Keratinocyte (primary cell): ENCODE results near the gene TRIM67. TPM values are rescaled to one million over a fixed set of nuclear protein-coding genes. Genes with fewer than 3 reads are reported as not detected.

Experiments
- DNase-seq: peaks from one replicate; pipeline ENCODE4 v3.0.0-alpha.2; 2011; ENCODE audit warnings: low read depth, missing footprints, low spot score
- FAIRE-seq: peaks from 2 replicates; lab custom pipeline; 2011; peaks lifted over from hg19 to GRCh38; lab: Jason Lieb, UNC
- H2AFZ ChIP-seq: 2 replicates; pipeline ENCODE4 v1.6.0; 2012; ENCODE audit warnings: low read length, control low read depth, inconsistent platforms; ENCODE audit not compliant: control insufficient read depth
- H3K27ac ChIP-seq: 2 replicates; pipeline ENCODE4 v1.5.1; 2011; ENCODE audit warnings: low read length; ENCODE audit not compliant: control insufficient read depth, insufficient read depth
- H3K27me3 ChIP-seq: 3 replicates; pipeline ENCODE4 v1.6.0; 2011; ENCODE audit warnings: low read length; ENCODE audit not compliant: control insufficient read depth, insufficient read depth; ENCODE audit errors: extremely low read depth
- H3K36me3 ChIP-seq, 2 experiments: 2 replicates in 1 of 2; 3 replicates in 1 of 2; pipeline ENCODE4 v1.5.1; 2011; ENCODE audit warnings: low read length in 2 of 2, mild to moderate bottlenecking in 1 of 2; ENCODE audit not compliant: control insufficient read depth in 2 of 2, insufficient read depth in 2 of 2; ENCODE audit errors: extremely low read depth in 1 of 2
- H3K4me1 ChIP-seq: 3 replicates; pipeline ENCODE4 v1.5.1; 2011; ENCODE audit warnings: low read length; ENCODE audit not compliant: control insufficient read depth, insufficient read depth; ENCODE audit errors: extremely low read depth
- H3K4me2 ChIP-seq: 3 replicates; pipeline ENCODE4 v1.6.0; 2011; ENCODE audit warnings: low read depth, low read length; ENCODE audit not compliant: control insufficient read depth, insufficient read depth; ENCODE audit errors: extremely low read depth
- H3K4me3 ChIP-seq, 3 experiments: fragments of 200-600 bp in 1 of 3; sonication (generic) in 1 of 3; 2 replicates in 2 of 3; 3 replicates in 1 of 3; pipeline ENCODE4 v1.5.1; 2011 to 2016; ENCODE audit warnings: low read length in 3 of 3, mild to moderate bottlenecking in 3 of 3, control low read depth in 2 of 3, inconsistent platforms in 1 of 3, low read depth in 1 of 3, mixed read lengths in 1 of 3, mixed run types in 1 of 3, moderate library complexity in 1 of 3; ENCODE audit not compliant: control insufficient read depth in 2 of 3, insufficient read depth in 2 of 3; ENCODE audit errors: extremely low read depth in 1 of 3
- H3K79me2 ChIP-seq: 2 replicates; pipeline ENCODE4 v1.6.0; 2012; ENCODE audit warnings: low read length; ENCODE audit not compliant: control insufficient read depth, insufficient read depth
- H3K9ac ChIP-seq: 3 replicates; pipeline ENCODE4 v1.6.0; 2011; ENCODE audit warnings: low read length; ENCODE audit not compliant: control insufficient read depth, insufficient read depth; ENCODE audit errors: extremely low read depth
- H3K9me1 ChIP-seq: 3 replicates; pipeline ENCODE4 v1.6.0; 2011; ENCODE audit warnings: low read length; ENCODE audit not compliant: control insufficient read depth, insufficient read depth; ENCODE audit errors: extremely low read depth
- H3K9me3 ChIP-seq: 2 replicates; pipeline ENCODE4 v1.5.1; 2012; ENCODE audit warnings: low read depth, low read length; ENCODE audit not compliant: control insufficient read depth
- H4K20me1 ChIP-seq: 3 replicates; pipeline ENCODE4 v1.6.0; 2011; ENCODE audit warnings: low read length; ENCODE audit not compliant: control insufficient read depth, insufficient read depth; ENCODE audit errors: extremely low read depth
- CTCF ChIP-seq, 3 experiments: IDR thresholded peaks in 1 of 3; conservative IDR thresholded peaks in 1 of 3; optimal IDR thresholded peaks in 1 of 3; 2 replicates in 2 of 3; 3 replicates in 1 of 3; pipeline versions ENCODE3 to v1.5.1; 2011; ENCODE audit warnings: low read length in 3 of 3, mild to moderate bottlenecking in 3 of 3, moderate library complexity in 2 of 3, control low read depth in 1 of 3, inconsistent platforms in 1 of 3; ENCODE audit not compliant: insufficient read depth in 2 of 3; ENCODE audit errors: extremely low read depth in 1 of 3
- EZH2 ChIP-seq: IDR thresholded peaks from one replicate; pipeline ENCODE4 v1.6.1; 2012; ENCODE audit warnings: inconsistent platforms, mild to moderate bottlenecking, low read length, moderate library complexity
- dilution Hi-C: fragments of 300-500 bp; cut with MboI; formaldehyde crosslinking; loops from one replicate; pipeline ENCODE4 v1.7.0; 2020; ENCODE audit warnings: low sequenced_read_pairs; ENCODE audit not compliant: extremely low pct_ligation_motif_present
- polyA plus RNA-seq, 5 experiments: library from polyadenylated mRNA; depleted of rRNA in 3 of 5; stranded (reverse) in 3 of 5; stranded (forward) in 1 of 5; unstranded in 1 of 5; fragments of >200 nt; gene quantifications; 1 replicate in 1 of 5; 2 replicates in 3 of 5; 3 replicates in 1 of 5; pipeline versions ENCODE4 v1.2.1 to v1.2.3, GENCODE V29; 2011 to 2012; ENCODE audit warnings: missing spikeins in 2 of 5, low read depth in 1 of 5, low replicate concordance in 1 of 5

TRIM67 gene
- polyA plus RNA-seq, 1 donor (not counting 4 experiments of a cell fraction or from before 2014, with no cell fraction given): not detected

- Histone ChIP-seq H3K9ac (no peak overlapping the region), H3K9me3 (no peaks in the 10 kb centered on the region), H3K79me2 (no peaks in the 10 kb centered on the region), H3K36me3 (no peaks in the 10 kb centered on the region), H3K27ac (no peak overlapping the region), H3K4me3 (no peak overlapping the region), H3K9me1 (no peaks in the 10 kb centered on the region), H2AFZ (no peak overlapping the region), H3K4me1 (no peaks in the 10 kb centered on the region), H3K27me3 (peaks cover 9% of the 10 kb centered on the region), H4K20me1 (no peaks in the 10 kb centered on the region), H3K4me2 (no peak overlapping the region)
- FAIRE-seq (no peak), DNase-seq (no peak)
- TF ChIP-seq CTCF (optimal IDR thresholded peaks at IDR 0.05 in 1 of 3, IDR thresholded peaks at IDR 0.05 in 1 of 3, conservative IDR thresholded peaks at IDR 0.05 in 1 of 3; ENCODE audit: extremely low read depth in 1 of 3, insufficient read depth in 2 of 3, low read length in 3 of 3): no peak
- no peak for TF ChIP-seq EZH2
- dilution Hi-C loops: no loop called here
Measured at GRCh38 chr1:231178970-231179369, 17.1 kb downstream of the TRIM67 start.

- Histone ChIP-seq H3K9ac (no peak overlapping the region), H3K36me3 (no peaks in the 10 kb centered on the region), H3K4me3 (no peak overlapping the region), H3K4me1 (no peaks in the 10 kb centered on the region), H3K9me3 (no peaks in the 10 kb centered on the region), H3K27me3 (peaks cover 12% of the 10 kb centered on the region), H3K79me2 (no peaks in the 10 kb centered on the region), H3K27ac (no peak overlapping the region), H3K9me1 (no peaks in the 10 kb centered on the region), H3K4me2 (no peak overlapping the region), H2AFZ (no peak overlapping the region), H4K20me1 (no peaks in the 10 kb centered on the region)
- FAIRE-seq (no peak), DNase-seq (no peak)
- dilution Hi-C loops: no loop called here
- TF ChIP-seq CTCF (optimal IDR thresholded peaks at IDR 0.05 in 1 of 3, IDR thresholded peaks at IDR 0.05 in 1 of 3, conservative IDR thresholded peaks at IDR 0.05 in 1 of 3; ENCODE audit: extremely low read depth in 1 of 3, insufficient read depth in 2 of 3, low read length in 3 of 3): no peak
- TF ChIP-seq EZH2: no peak
Measured at GRCh38 chr1:231180034-231180433, 18.2 kb downstream of the TRIM67 start.
